AG10803 (cell line): ENCODE data around the gene FGF10.
A peak's percentile ranks its signal among the peaks of the same experiment; 100 is the strongest.

ENCODE experiments used
- DNase-seq: peaks from one replicate; pipeline ENCODE4 v3.0.0; 2010; ENCODE audit warnings: low read depth
- H3K4me3 ChIP-seq: 2 replicates; pipeline ENCODE4 v1.5.1; 2011; ENCODE audit warnings: mild to moderate bottlenecking, low read length, control low read depth
- CTCF ChIP-seq: conservative IDR thresholded peaks from 2 replicates; pipeline ENCODE4 v1.5.1; 2011; ENCODE audit warnings: mild to moderate bottlenecking, low read length, control low read depth, inconsistent platforms

The FGF10 gene

DNA sequence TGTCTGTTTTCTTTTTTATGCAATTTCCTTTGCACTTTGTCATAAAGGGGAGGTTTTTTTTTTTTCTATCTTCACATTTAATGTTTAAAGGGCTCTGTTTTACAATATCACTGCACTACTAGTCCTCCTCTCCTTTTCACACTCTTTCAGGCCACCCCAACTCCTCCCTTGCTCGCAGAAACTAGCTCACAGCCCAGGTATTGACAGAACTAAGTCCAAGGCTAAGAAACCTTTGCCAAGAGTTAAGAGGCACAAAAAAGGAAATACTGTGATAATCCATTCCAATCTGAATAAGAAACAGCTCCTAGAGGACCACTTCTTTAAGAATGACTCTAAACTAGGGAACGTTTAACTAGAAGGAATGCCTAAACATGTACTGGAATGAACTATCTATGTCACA, 1.1 kb upstream of the FGF10 start:
- DNase-seq: no peak
- TF ChIP-seq CTCF: no peak
- no peak overlapping the region for H3K4me3 ChIP-seq

DNA sequence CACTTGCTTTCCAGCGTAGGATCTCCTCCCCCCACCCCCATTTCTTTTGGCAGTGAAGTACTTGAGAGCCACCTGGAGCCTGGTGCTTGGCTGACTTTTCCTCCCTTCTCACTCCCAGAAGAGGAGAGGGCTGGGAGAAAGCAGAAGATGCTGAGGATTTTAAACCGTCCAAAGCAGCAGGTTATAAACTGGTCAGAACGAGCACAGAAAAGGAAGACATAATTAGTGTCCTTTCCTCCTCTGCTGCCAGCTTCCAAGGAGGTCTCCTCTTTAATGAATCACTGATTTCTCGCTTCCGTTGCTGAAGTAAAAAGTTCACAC, 563 bp upstream of the FGF10 start:
- peak overlapping the region; percentile 54 for H3K4me3 ChIP-seq
- no peak for DNase-seq
- TF ChIP-seq CTCF: no peak

GRCh38 chr5:44388321-44389089, 715 bp downstream of the FGF10 start:
- peak overlapping the region; percentile 54 for H3K4me3 ChIP-seq
- DNase-seq: peak; percentile 9
- no peak for TF ChIP-seq CTCF

DNA sequence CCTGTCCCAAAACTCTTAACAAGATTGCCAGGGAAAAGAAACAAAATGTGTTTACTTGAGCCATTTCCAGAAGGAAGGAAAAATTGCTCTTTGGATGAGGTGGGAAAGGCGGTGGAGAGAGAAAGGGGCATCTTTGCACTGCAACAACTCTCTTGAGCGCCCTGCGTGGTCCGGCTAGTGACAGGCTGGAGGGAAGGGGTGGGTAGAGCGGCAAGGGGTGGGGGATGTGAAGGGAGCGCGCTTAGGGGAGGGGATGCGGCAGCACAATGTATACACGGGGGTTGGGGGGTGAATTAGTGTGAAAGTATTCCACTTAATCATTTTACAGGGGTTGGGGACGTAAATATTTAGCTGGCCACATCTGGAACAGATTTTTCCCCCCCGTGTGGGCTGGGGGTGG, 1.3 kb downstream of the FGF10 start:
- H3K4me3 ChIP-seq: no peak overlapping the region
- no peak for TF ChIP-seq CTCF
- no peak for DNase-seq

GRCh38 chr5:44387406-44387805, 1.8 kb downstream of the FGF10 start:
- no peak for DNase-seq

DNA sequence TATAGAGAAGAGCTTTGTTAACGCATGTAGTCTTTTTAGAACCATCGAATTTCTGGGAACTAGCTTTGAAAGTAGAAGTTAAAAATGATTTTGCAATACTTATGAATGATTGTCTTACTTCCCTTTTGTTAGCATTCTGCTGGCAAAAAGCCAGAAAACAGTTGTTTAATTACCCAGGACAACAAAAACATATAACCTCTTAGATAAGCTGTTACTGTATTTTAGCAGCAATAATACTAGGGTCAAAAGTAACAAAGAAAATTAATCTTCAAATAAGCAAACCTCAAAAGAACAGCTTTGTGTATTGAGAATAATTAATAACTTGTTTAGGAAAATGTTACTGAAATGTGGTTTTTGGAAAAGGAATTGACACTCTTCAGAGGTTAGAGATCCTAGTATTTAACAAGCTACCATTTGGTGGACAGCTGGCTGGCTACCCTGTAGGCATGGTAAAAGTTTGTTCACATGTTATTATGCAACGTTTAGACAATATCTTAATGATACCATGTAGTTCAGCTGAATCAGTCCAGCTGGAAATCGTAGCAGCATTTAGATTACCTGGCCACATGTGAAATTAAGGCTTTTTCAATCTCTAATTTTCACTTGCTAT, 3.8 kb downstream of the FGF10 start:
- H3K4me3 ChIP-seq: no peak overlapping the region
- TF ChIP-seq CTCF: no peak
- no peak for DNase-seq

More at GRCh38 chr5:44387406-44387805, 1.8 kb downstream of the FGF10 start:
- TF ChIP-seq CTCF: no peak
- H3K4me3 ChIP-seq: no peak overlapping the region

GRCh38 chr5:44384816-44385215, 4.4 kb downstream of the FGF10 start:
- H3K4me3 ChIP-seq: no peak overlapping the region
- TF ChIP-seq CTCF: no peak
- no peak for DNase-seq
